DND-41 (cell line): ENCODE measurements around the gene SMIM44.

Experiments used
- CTCF ChIP-seq: IDR thresholded peaks from 2 replicates; pipeline ENCODE4 v1.5.1; 2012; ENCODE audit warnings: borderline replicate concordance, low read length, moderate library complexity, mild to moderate bottlenecking; ENCODE audit not compliant: poor library complexity, severe bottlenecking; ENCODE audit errors: extremely low read depth
- EZH2 ChIP-seq: IDR thresholded peaks from 3 replicates; pipeline ENCODE4 v1.6.1; 2012; ENCODE audit warnings: borderline replicate concordance, low read depth, mild to moderate bottlenecking, moderate library complexity, low read length, inconsistent platforms; ENCODE audit not compliant: severe bottlenecking

- TF ChIP-seq CTCF = no peak
- no peak for TF ChIP-seq EZH2
Observed at GRCh38 chr19:3515891-3516422, 32.7 kb upstream of the SMIM44 start.
